HG02981 (cell line): Measurements from ENCODE around the gene PKD2L1.
"Not testable (repeated sequence)": the region's sequence is repeated elsewhere in the genome, so short reads cannot be mapped to it uniquely, and the experiment has no call there.

ENCODE experiments used
- ATAC-seq: cut with Tn5 transposase; IDR thresholded peaks from one replicate; pipeline ENCODE4 v1.9.1; 2021; ENCODE audit warnings: mild to moderate bottlenecking, moderate library complexity; ENCODE audit not compliant: unreplicated experiment

The PKD2L1 gene

GRCh38 chr10:100334762-100335161 lies 4.7 kb upstream of the PKD2L1 start:
- no peak for ATAC-seq

- ATAC-seq = no peak
These were observed 3.8 kb upstream of the PKD2L1 start for GRCh38 chr10:100333661-100334440.

- ATAC-seq = no peak
These were observed 3.1 kb upstream of the PKD2L1 start for GRCh38 chr10:100333106-100333505.

GRCh38 chr10:100328198-100328597 lies 1.8 kb downstream of the PKD2L1 start:
- no peak for ATAC-seq

GRCh38 chr10:100327718-100328009 lies 2.4 kb downstream of the PKD2L1 start:
- ATAC-seq = no peak

- peak; percentile 98 for ATAC-seq
These were observed 2.9 kb downstream of the PKD2L1 start for GRCh38 chr10:100327007-100327717.

- no peak for ATAC-seq
These were observed 4.9 kb downstream of the PKD2L1 start for GRCh38 chr10:100325158-100325557.

- ATAC-seq = no peak
These were observed 10.2 kb downstream of the PKD2L1 start for GRCh38 chr10:100319707-100320402.

GRCh38 chr10:100318207-100318606 lies 11.8 kb downstream of the PKD2L1 start:
- ATAC-seq = no peak

GRCh38 chr10:100315615-100316014 lies 14.4 kb downstream of the PKD2L1 start:
- ATAC-seq = no peak

- no peak for ATAC-seq
These were observed 18.7 kb downstream of the PKD2L1 start for GRCh38 chr10:100311298-100311697.

GRCh38 chr10:100307684-100308083 lies 22.3 kb downstream of the PKD2L1 start:
- no peak for ATAC-seq

GRCh38 chr10:100306861-100307260 lies 23.2 kb downstream of the PKD2L1 start:
- ATAC-seq = no peak

- ATAC-seq = no peak
These were observed 25.6 kb downstream of the PKD2L1 start for GRCh38 chr10:100304414-100304813.

GRCh38 chr10:100303724-100304319 lies 26.2 kb downstream of the PKD2L1 start:
- ATAC-seq = no peak

- not testable (repeated sequence) for ATAC-seq
These were observed 28.9 kb downstream of the PKD2L1 start for GRCh38 chr10:100301123-100301522.

GRCh38 chr10:100297242-100297641 lies 32.8 kb downstream of the PKD2L1 start:
- ATAC-seq = no peak

GRCh38 chr10:100293066-100293465 lies 37.0 kb downstream of the PKD2L1 start:
- no peak for ATAC-seq

- ATAC-seq = not testable (repeated sequence)
These were observed 37.7 kb downstream of the PKD2L1 start for GRCh38 chr10:100292300-100292699.

GRCh38 chr10:100291356-100291755 lies 38.7 kb downstream of the PKD2L1 start:
- ATAC-seq = no peak

GRCh38 chr10:100289641-100290040 lies 40.4 kb downstream of the PKD2L1 start:
- ATAC-seq = no peak
